KMS-11 (cell line): ENCODE measurements around the gene PRM1.

Source experiments
- H2AFZ ChIP-seq: fragments of 200-600 bp; sonication (generic); 2 replicates; pipeline ENCODE4 v1.6.1; 2016; ENCODE audit warnings: antibody characterized with exemption, mixed run types, low read depth
- H3K27ac ChIP-seq: fragments of 200-600 bp; sonication (generic); 2 replicates; pipeline ENCODE4 v1.6.1; 2016; ENCODE audit warnings: mild to moderate bottlenecking, mixed run types
- H3K27me3 ChIP-seq: fragments of 200-600 bp; sonication (generic); 2 replicates; pipeline ENCODE4 v1.6.1; 2017; ENCODE audit warnings: mild to moderate bottlenecking, low read depth, mixed run types, moderate library complexity; ENCODE audit not compliant: insufficient read depth
- H3K36me3 ChIP-seq: fragments of 200-600 bp; sonication (generic); 2 replicates; pipeline ENCODE4 v1.6.1; 2017; ENCODE audit warnings: mild to moderate bottlenecking, mixed run types; ENCODE audit not compliant: insufficient read depth
- H3K4me1 ChIP-seq: fragments of 200-600 bp; sonication (generic); 2 replicates; pipeline ENCODE4 v1.6.1; 2016; ENCODE audit warnings: mild to moderate bottlenecking, low read depth, mixed run types; ENCODE audit not compliant: poor library complexity, severe bottlenecking
- H3K4me2 ChIP-seq: fragments of 200-600 bp; sonication (generic); 2 replicates; pipeline ENCODE4 v1.7.0; 2016; ENCODE audit warnings: mild to moderate bottlenecking, mixed run types
- H3K4me3 ChIP-seq: fragments of 200-600 bp; sonication (generic); IDR thresholded peaks from 2 replicates; pipeline ENCODE4 v1.6.1; 2017; ENCODE audit warnings: low read depth, low read length, mixed read lengths; ENCODE audit not compliant: insufficient read depth
- H3K79me2 ChIP-seq: fragments of 200-600 bp; sonication (generic); 2 replicates; pipeline ENCODE4 v1.6.1; 2016; ENCODE audit warnings: low read depth, mixed run types; ENCODE audit not compliant: insufficient read depth
- H3K9ac ChIP-seq: fragments of 200-600 bp; sonication (generic); 2 replicates; pipeline ENCODE4 v1.6.1; 2016; ENCODE audit warnings: mild to moderate bottlenecking, mixed run types
- H4K20me1 ChIP-seq: fragments of 200-600 bp; sonication (generic); 2 replicates; pipeline ENCODE4 v1.6.1; 2016; ENCODE audit warnings: mild to moderate bottlenecking, mixed run types; ENCODE audit not compliant: insufficient read depth
- CTCF ChIP-seq: fragments of 200-600 bp; sonication (generic); conservative IDR thresholded peaks from 2 replicates; pipeline ENCODE4 v1.6.1; 2017; ENCODE audit warnings: low read depth, mild to moderate bottlenecking, antibody characterized with exemption, low read length, moderate library complexity, mixed read lengths

Gene PRM1

GRCh38 chr16:11250091-11250785, 30.9 kb downstream of the PRM1 start:
- H3K27me3 ChIP-seq = no peaks in the 10 kb centered on the region
- no peak overlapping the region for H3K27ac ChIP-seq
- H3K79me2 ChIP-seq = no peaks in the 10 kb centered on the region
- H4K20me1 ChIP-seq = no peaks in the 10 kb centered on the region
- H2AFZ ChIP-seq = no peak overlapping the region
- peaks cover 20% of the 10 kb centered on the region for H3K4me1 ChIP-seq
- H3K4me2 ChIP-seq = no peak overlapping the region
- H3K4me3 ChIP-seq = no peak overlapping the region
- TF ChIP-seq CTCF = no peak
- no peaks in the 10 kb centered on the region for H3K36me3 ChIP-seq
- H3K9ac ChIP-seq = no peak overlapping the region

GRCh38 chr16:11249233-11250061, 31.7 kb downstream of the PRM1 start:
- no peak for TF ChIP-seq CTCF
- Histone ChIP-seq H3K4me1 (peaks cover 21% of the 10 kb centered on the region), H3K36me3 (no peaks in the 10 kb centered on the region), H3K79me2 (no peaks in the 10 kb centered on the region), H3K27ac (no peak overlapping the region), H2AFZ (no peak overlapping the region), H3K9ac (no peak overlapping the region), H3K4me3 (no peak overlapping the region), H3K27me3 (no peaks in the 10 kb centered on the region), H3K4me2 (no peak overlapping the region), H4K20me1 (no peaks in the 10 kb centered on the region)

- no peaks in the 10 kb centered on the region for H4K20me1 ChIP-seq
- no peak for TF ChIP-seq CTCF
- H3K4me1 ChIP-seq = peaks cover 16% of the 10 kb centered on the region
- H3K79me2 ChIP-seq = no peaks in the 10 kb centered on the region
- no peak overlapping the region for H3K9ac ChIP-seq
- H3K4me2 ChIP-seq = no peak overlapping the region
- H3K4me3 ChIP-seq = no peak overlapping the region
- no peaks in the 10 kb centered on the region for H3K36me3 ChIP-seq
- H3K27ac ChIP-seq = no peak overlapping the region
- H3K27me3 ChIP-seq = no peaks in the 10 kb centered on the region
- no peak overlapping the region for H2AFZ ChIP-seq
Observed at GRCh38 chr16:11248133-11248532, 33.0 kb downstream of the PRM1 start.

GRCh38 chr16:11245988-11246387, 35.1 kb downstream of the PRM1 start:
- H3K4me3 ChIP-seq = no peak overlapping the region
- H2AFZ ChIP-seq = no peak overlapping the region
- peaks cover 18% of the 10 kb centered on the region for H3K4me1 ChIP-seq
- no peak overlapping the region for H3K27ac ChIP-seq
- no peaks in the 10 kb centered on the region for H4K20me1 ChIP-seq
- no peak overlapping the region for H3K9ac ChIP-seq
- no peaks in the 10 kb centered on the region for H3K36me3 ChIP-seq
- peak overlapping the region; percentile 7; the same call in 1 of the 2 replicates for H3K4me2 ChIP-seq
- H3K79me2 ChIP-seq = no peaks in the 10 kb centered on the region
- no peak for TF ChIP-seq CTCF
- H3K27me3 ChIP-seq = no peaks in the 10 kb centered on the region
